NB4 (cell line): ENCODE results near the gene MMS22L.

Experiments
- POLR2A ChIP-seq: IDR thresholded peaks from 2 replicates; pipeline ENCODE4 v1.6.1; 2011; ENCODE audit warnings: mild to moderate bottlenecking; ENCODE audit not compliant: insufficient read length; ENCODE audit errors: extremely low read depth
- TF ChIP-seq, protein P1 (sequence below): IDR thresholded peaks from one replicate; pipeline ENCODE4 v1.5.1; 2012; ENCODE audit warnings: low read depth, low read length

- no peak for TF ChIP-seq POLR2A
- TF ChIP-seq, protein P1, sequence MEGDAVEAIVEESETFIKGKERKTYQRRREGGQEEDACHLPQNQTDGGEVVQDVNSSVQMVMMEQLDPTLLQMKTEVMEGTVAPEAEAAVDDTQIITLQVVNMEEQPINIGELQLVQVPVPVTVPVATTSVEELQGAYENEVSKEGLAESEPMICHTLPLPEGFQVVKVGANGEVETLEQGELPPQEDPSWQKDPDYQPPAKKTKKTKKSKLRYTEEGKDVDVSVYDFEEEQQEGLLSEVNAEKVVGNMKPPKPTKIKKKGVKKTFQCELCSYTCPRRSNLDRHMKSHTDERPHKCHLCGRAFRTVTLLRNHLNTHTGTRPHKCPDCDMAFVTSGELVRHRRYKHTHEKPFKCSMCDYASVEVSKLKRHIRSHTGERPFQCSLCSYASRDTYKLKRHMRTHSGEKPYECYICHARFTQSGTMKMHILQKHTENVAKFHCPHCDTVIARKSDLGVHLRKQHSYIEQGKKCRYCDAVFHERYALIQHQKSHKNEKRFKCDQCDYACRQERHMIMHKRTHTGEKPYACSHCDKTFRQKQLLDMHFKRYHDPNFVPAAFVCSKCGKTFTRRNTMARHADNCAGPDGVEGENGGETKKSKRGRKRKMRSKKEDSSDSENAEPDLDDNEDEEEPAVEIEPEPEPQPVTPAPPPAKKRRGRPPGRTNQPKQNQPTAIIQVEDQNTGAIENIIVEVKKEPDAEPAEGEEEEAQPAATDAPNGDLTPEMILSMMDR, result no peak
Observed at GRCh38 chr6:97205966-97206365, 77.0 kb downstream of the MMS22L start.
